HepG2 (cell line): ENCODE data around the gene TRIM61. TPM values are rescaled to one million over a fixed set of nuclear protein-coding genes. Genes with fewer than 3 reads are reported as not detected.
"Not testable (repeated sequence)": the region's sequence is repeated elsewhere in the genome, so short reads cannot be mapped to it uniquely, and the experiment has no call there.

Source experiments
- ATAC-seq: fragments of 200-7000 bp; cut with Tn5 transposase; 3 replicates; pipeline ENCODE4 v1.9.1; 2020; ENCODE audit warnings: mild to moderate bottlenecking, moderate library complexity
- BruUV-seq: library from RNA; stranded (reverse); fragments of 400-500 nt; replicated peaks from 2 replicates; lab custom pipeline; 2021; lab: Mats Ljungman, UMichigan
- CTCF ChIA-PET: fragments of 300-600 bp; formaldehyde crosslinking; extraction: SDS; loops from one replicate; lab custom pipeline; 2021; ENCODE audit warnings: low total read pairs, inconsistent platforms, low intra/inter-chr PET ratio; lab: Yijun Ruan, JAX
- POLR2A ChIA-PET: fragments of 350-600 bp; sonication (Branson Sonifier 250); formaldehyde crosslinking; loops from one replicate; lab custom pipeline; 2020; ENCODE audit warnings: antibody characterized with exemption, inconsistent platforms; lab: Yijun Ruan, JAX
- DNase-seq: peaks from one replicate; pipeline ENCODE4 v3.0.0-alpha.2; 2015; ENCODE audit warnings: low spot score
- FAIRE-seq: peaks from 3 replicates; lab custom pipeline; 2011; peaks lifted over from hg19 to GRCh38; lab: Jason Lieb, UNC
- H2AFZ ChIP-seq: one replicate; pipeline ENCODE4 v1.6.1; 2011; ENCODE audit warnings: low read length, inconsistent platforms
- H3K27ac ChIP-seq: fragments of 300-600 bp; 3 replicates; pipeline ENCODE4 v1.8.0; 2011; ENCODE audit warnings: mixed run types, mild to moderate bottlenecking, mixed read lengths, low read length, inconsistent platforms; ENCODE audit not compliant: insufficient read depth; ENCODE audit errors: extremely low read length
- H3K27me3 ChIP-seq, 2 experiments: fragments of 200-600 bp in 1 of 2; 2 replicates in 1 of 2; 3 replicates in 1 of 2; pipeline versions ENCODE4 v1.6.0 to v1.8.0; 2011; ENCODE audit warnings: low read length in 2 of 2, mild to moderate bottlenecking in 2 of 2, moderate library complexity in 2 of 2, inconsistent platforms in 1 of 2; ENCODE audit not compliant: insufficient read depth in 2 of 2, control insufficient read depth in 1 of 2
- H3K36me3 ChIP-seq, 2 experiments: fragments of 200-600 bp in 1 of 2; replicated peaks in 1 of 2; 2 replicates in 1 of 2; 3 replicates in 1 of 2; pipeline versions ENCODE4 v1.5.1 to v1.8.0; 2011; ENCODE audit warnings: low read length in 2 of 2, inconsistent platforms in 1 of 2; ENCODE audit not compliant: insufficient read depth in 2 of 2, control insufficient read depth in 1 of 2
- H3K4me1 ChIP-seq: 2 replicates; pipeline ENCODE4 v1.5.1; 2012; ENCODE audit warnings: low read length, inconsistent platforms; ENCODE audit not compliant: insufficient read depth
- H3K4me2 ChIP-seq: 2 replicates; pipeline ENCODE4 v1.6.0; 2011; ENCODE audit warnings: low read depth, low read length, inconsistent platforms
- H3K4me3 ChIP-seq, 3 experiments: fragments of 200-600 bp in 1 of 3; sonication (generic), shearing (Covaris generic) in 1 of 3; replicated peaks in 1 of 3; 2 replicates each; pipeline ENCODE4 v1.5.1; 2011 to 2016; ENCODE audit warnings: low read length in 3 of 3, inconsistent platforms in 2 of 3, low read depth in 2 of 3, mild to moderate bottlenecking in 2 of 3, control low read depth in 1 of 3, mixed read lengths in 1 of 3; ENCODE audit not compliant: insufficient read depth in 1 of 3
- H3K79me2 ChIP-seq: one replicate; pipeline ENCODE4 v1.6.1; 2011; ENCODE audit warnings: low read length, inconsistent platforms; ENCODE audit not compliant: insufficient read depth
- H3K9ac ChIP-seq: 2 replicates; pipeline ENCODE4 v1.6.0; 2011; ENCODE audit warnings: mild to moderate bottlenecking, low read depth, low read length, inconsistent platforms; ENCODE audit not compliant: insufficient read depth
- H3K9me3 ChIP-seq: 2 replicates; pipeline ENCODE4 v1.5.1; 2012; ENCODE audit warnings: mild to moderate bottlenecking, low read length
- H4K20me1 ChIP-seq: 2 replicates; pipeline ENCODE4 v1.6.0; 2011; ENCODE audit warnings: inconsistent platforms, mild to moderate bottlenecking, low read length, moderate library complexity; ENCODE audit not compliant: insufficient read depth
- ARHGAP35 ChIP-seq: sonication (generic); formaldehyde crosslinking; IDR thresholded peaks from 2 replicates; pipeline ENCODE4 v1.9.0; 2022; ENCODE audit warnings: mild to moderate bottlenecking, inconsistent platforms, moderate library complexity, missing genetic modification reagents, borderline replicate concordance
- FOXA3 ChIP-seq: IDR thresholded peaks from 2 replicates; pipeline ENCODE4 v1.6.1; 2016; ENCODE audit warnings: missing genetic modification reagents, missing compliant biosample characterization
- IKZF5 ChIP-seq: IDR thresholded peaks from 2 replicates; pipeline ENCODE4 v1.6.1; 2018; ENCODE audit warnings: missing genetic modification reagents, mild to moderate bottlenecking, missing compliant biosample characterization
- KDM6A ChIP-seq: IDR thresholded peaks from 2 replicates; pipeline ENCODE4 v1.6.1; 2016; ENCODE audit warnings: low read depth
- PBX3 ChIP-seq: sonication (generic); formaldehyde crosslinking; IDR thresholded peaks from 2 replicates; pipeline ENCODE4 v1.8.1; 2023; ENCODE audit warnings: missing genetic modification reagents, inconsistent platforms, borderline replicate concordance
- PPARG ChIP-seq: conservative IDR thresholded peaks from 2 replicates; pipeline ENCODE4 v1.6.1; 2016; ENCODE audit warnings: missing biosample characterization, missing genetic modification reagents
- SMAD9 ChIP-seq: sonication (generic); formaldehyde crosslinking; IDR thresholded peaks from 2 replicates; pipeline ENCODE4 v1.5.1; 2020; ENCODE audit warnings: mild to moderate bottlenecking, missing genetic modification reagents
- TCF12 ChIP-seq, 2 experiments: fragments of 450-650 bp in 1 of 2; sonication (generic) in 1 of 2; formaldehyde crosslinking in 1 of 2; IDR thresholded peaks; 2 replicates each; pipeline versions ENCODE4 v1.6.1 to v1.8.0; 2017 to 2022; ENCODE audit warnings: antibody characterized with exemption in 1 of 2, mild to moderate bottlenecking in 1 of 2, missing genetic modification reagents in 1 of 2, moderate library complexity in 1 of 2
- TOPORS ChIP-seq: sonication (generic); formaldehyde crosslinking; IDR thresholded peaks from 2 replicates; pipeline ENCODE4 v1.8.0; 2023; ENCODE audit warnings: mild to moderate bottlenecking, missing genetic modification reagents
- ZNF276 ChIP-seq: sonication (generic); formaldehyde crosslinking; IDR thresholded peaks from 2 replicates; pipeline ENCODE4 v1.4.0; 2020; ENCODE audit warnings: mild to moderate bottlenecking, low read depth, missing genetic modification reagents
- ZNF609 ChIP-seq: sonication (generic); formaldehyde crosslinking; IDR thresholded peaks from 2 replicates; pipeline ENCODE4 v1.4.0; 2020; ENCODE audit warnings: mild to moderate bottlenecking, missing genetic modification reagents, borderline replicate concordance
- WGBS: methylation state at CpG from one replicate; pipeline ENCODE4 v1.1.6; 2017; ENCODE audit warnings: low lambda C conversion rate; 5-methylcytosine and 5-hydroxymethylcytosine counted together
- in situ Hi-C: cut with HindIII; loops from 2 replicates; pipeline ENCODE4 v1.10.0; 2017; ENCODE audit warnings: low pct_unique_long_range_greater_than_20kb; ENCODE audit not compliant: extremely low pct_ligation_motif_present
- intact Hi-C: fragments of 100-400 bp; cut with micrococcal nuclease; formaldehyde crosslinking; loops from one replicate; pipeline ENCODE4 v1.10.0; 2022; ENCODE audit not compliant: unreplicated experiment
- polyA plus RNA-seq, 8 experiments: library from polyadenylated mRNA; depleted of rRNA in 3 of 8; stranded (reverse) in 7 of 8; unstranded in 1 of 8; fragments of >200 nt; fragmentation: Illumina TruSeq in 4 of 8; extraction: Trizol in 4 of 8; gene quantifications; 2 replicates each; pipeline versions ENCODE4 v1.2.1 to v1.2.3, GENCODE V29; 2011 to 2016; ENCODE audit warnings: low read depth in 4 of 8, missing spikeins in 1 of 8, mixed read lengths in 1 of 8; ENCODE audit not compliant: insufficient read depth in 1 of 8
- total RNA-seq, 5 experiments: library from RNA; depleted of rRNA; stranded (reverse); fragments of >200 nt; fragmentation: Illumina TruSeq; extraction: Trizol; gene quantifications; 2 replicates each; pipeline ENCODE4 v1.2.3, GENCODE V29; 2016; ENCODE audit warnings: low read depth in 1 of 5

The TRIM61 gene
- total and polyA plus RNA-seq, 2 of the 13 experiments (the other 11 are each of a cell fraction or from before 2014, with no cell fraction given), result not detected

- TF ChIP-seq PBX3 (CRISPR knock-in tag) (no peak), SMAD9 (CRISPR knock-in tag) (no peak), PPARG (CRISPR knock-in tag) (no peak), KDM6A (CRISPR knock-in tag) (no peak), FOXA3 (CRISPR knock-in tag) (no peak), ARHGAP35 (CRISPR knock-in tag) (no peak), IKZF5 (no peak), ZNF609 (CRISPR knock-in tag) (no peak), TCF12 (IDR thresholded peaks at IDR 0.05) (no peak), TCF12 (CRISPR knock-in tag; IDR thresholded peaks at IDR 0.05) (no peak), TOPORS (CRISPR knock-in tag) (no peak), ZNF276 (CRISPR knock-in tag) (no peak)
- TF ChIP-seq, all 625 proteins: peak for 0
These were observed 28.5 kb downstream of the TRIM61 start (continued) for GRCh38 chr4:164948975-164949374.

GRCh38 chr4:164948006-164948405 is 29.5 kb downstream of the TRIM61 start:
- H3K27me3 ChIP-seq, H3K9ac ChIP-seq, H3K27ac ChIP-seq, ATAC-seq, H3K4me3 ChIP-seq, H3K36me3 ChIP-seq, BruUV-seq, in situ Hi-C loops, H4K20me1 ChIP-seq, CTCF ChIA-PET, H3K4me2 ChIP-seq, intact Hi-C loops, H3K9me3 ChIP-seq, H2AFZ ChIP-seq, H3K4me1 ChIP-seq, POLR2A ChIA-PET, FAIRE-seq, DNase-seq, H3K79me2 ChIP-seq: not testable (repeated sequence)
- WGBS, result 36% methylated on average over 2 of the region's 3 CpGs
